Measurements from ENCODE around the gene ARFGAP2.

ARFGAP2 gene

GRCh38 chr11:47185305-47186075 is 8.8 kb upstream of the ARFGAP2 start:
- no peak for TF ChIP-seq CTCF (conservative IDR thresholded peaks at IDR 0.05)
- H3K27ac ChIP-seq = peak overlapping the region; percentile 76

DNA sequence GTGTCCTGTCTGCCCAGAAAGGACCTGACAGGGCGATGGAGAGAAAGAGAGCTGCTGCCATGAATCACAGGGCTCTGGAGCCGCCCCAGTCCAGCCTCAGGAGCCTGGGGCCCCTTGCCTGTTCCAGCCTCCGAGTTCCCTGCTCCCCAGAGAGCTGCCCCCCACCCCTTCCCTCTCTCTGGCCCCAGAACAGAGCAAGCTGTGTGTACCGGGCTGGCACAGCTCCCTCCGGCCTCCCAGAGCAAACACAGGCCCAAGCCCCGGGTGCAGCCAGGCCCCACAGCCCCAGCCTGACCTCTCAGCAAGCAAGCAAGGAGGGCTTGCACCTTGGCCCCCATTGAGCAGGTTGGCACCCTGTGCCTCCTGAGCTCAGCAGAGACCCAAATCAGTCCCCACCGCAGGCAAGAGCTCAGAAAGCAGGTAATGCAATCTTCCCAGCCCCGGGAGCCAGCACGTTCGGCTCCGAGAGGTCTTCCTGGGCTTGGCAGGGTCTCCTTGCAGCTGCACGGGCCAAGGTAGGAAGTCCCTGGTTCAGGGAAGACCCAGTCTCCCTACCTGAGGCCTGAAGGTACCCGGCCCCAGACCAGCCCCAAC is 8.1 kb upstream of the ARFGAP2 start:
- no peak for TF ChIP-seq CTCF (conservative IDR thresholded peaks at IDR 0.05)
- H3K27ac ChIP-seq = peak overlapping the region; percentile 76

GRCh38 chr11:47183969-47184368 is 7.3 kb upstream of the ARFGAP2 start:
- H3K27ac ChIP-seq = peak overlapping the region; percentile 76; the same call in 1 of the 2 replicates
- no peak for TF ChIP-seq CTCF (conservative IDR thresholded peaks at IDR 0.05)

DNA sequence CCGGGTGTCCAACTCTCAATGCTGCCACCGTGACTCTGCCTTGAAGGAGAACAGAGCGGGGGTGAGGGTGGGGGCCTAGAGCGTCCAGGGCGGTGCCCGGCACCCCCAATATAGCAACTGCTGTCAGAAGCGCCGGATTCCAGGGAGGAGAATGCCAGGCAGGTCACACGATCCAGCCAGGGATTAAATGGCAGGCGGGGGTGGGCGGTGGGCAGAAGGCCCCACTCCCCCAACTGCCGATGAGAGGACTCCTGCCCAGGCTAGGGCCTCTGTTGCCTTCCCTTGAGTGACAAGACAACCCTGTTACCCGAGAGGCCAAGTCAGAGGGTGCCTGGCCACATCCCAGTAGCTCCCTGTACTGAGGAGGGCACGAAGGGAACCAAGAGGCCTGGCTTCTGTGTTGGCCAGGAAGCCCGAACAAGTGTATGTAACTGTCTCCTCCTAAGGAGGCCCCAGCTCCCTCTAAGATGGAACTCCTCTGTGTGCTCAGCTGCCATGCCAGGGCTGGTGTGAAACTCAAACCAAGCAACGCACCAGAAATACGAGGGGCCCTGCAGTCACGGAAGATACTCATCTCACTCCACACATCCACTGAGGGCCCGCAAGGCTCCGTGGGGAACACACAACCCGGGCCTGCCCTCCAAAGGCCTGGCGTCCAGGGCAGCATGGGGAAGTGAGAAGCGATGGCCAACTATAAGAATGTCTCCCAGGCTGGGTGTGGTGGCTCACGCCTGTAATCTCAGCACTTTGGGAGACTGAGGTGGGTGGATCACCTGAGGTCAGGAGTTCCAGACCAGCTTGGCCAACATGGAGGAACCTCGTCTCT is 6.6 kb upstream of the ARFGAP2 start:
- no peak overlapping the region for H3K27ac ChIP-seq
- TF ChIP-seq CTCF (conservative IDR thresholded peaks at IDR 0.05) = no peak

DNA sequence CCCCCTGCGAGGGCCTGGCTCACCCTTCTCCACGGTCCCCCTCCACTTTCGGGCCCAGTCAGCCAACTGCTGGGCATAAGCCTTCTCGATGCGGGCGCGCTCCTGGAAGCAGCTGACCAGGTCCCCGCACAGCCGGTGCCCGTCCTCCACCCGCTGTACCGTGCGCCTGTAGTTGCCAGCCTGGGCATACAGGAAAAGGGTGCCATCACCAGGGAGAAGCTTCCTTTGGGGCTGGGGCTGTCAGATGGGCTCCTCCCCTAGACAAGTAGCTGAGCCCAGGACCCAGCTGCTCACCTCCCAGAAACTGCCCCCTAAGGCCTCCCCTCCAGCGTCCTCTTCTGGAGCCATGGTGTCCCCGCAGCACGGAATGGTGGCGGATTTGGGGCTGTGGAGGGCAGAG is 5.7 kb upstream of the ARFGAP2 start:
- H3K27ac ChIP-seq = no peak overlapping the region
- TF ChIP-seq CTCF (conservative IDR thresholded peaks at IDR 0.05) = no peak

- TF ChIP-seq CTCF (conservative IDR thresholded peaks at IDR 0.05) = no peak
- no peak overlapping the region for H3K27ac ChIP-seq
Measured at GRCh38 chr11:47181271-47181670, 4.6 kb upstream of the ARFGAP2 start.

All from VCaP (cell line).